GM21515 (cell line): ENCODE results near the gene ZNF688.

ENCODE experiments used
- ATAC-seq: cut with Tn5 transposase; IDR thresholded peaks from one replicate; pipeline ENCODE4 v1.9.1; 2021; ENCODE audit not compliant: unreplicated experiment

The ZNF688 gene

DNA sequence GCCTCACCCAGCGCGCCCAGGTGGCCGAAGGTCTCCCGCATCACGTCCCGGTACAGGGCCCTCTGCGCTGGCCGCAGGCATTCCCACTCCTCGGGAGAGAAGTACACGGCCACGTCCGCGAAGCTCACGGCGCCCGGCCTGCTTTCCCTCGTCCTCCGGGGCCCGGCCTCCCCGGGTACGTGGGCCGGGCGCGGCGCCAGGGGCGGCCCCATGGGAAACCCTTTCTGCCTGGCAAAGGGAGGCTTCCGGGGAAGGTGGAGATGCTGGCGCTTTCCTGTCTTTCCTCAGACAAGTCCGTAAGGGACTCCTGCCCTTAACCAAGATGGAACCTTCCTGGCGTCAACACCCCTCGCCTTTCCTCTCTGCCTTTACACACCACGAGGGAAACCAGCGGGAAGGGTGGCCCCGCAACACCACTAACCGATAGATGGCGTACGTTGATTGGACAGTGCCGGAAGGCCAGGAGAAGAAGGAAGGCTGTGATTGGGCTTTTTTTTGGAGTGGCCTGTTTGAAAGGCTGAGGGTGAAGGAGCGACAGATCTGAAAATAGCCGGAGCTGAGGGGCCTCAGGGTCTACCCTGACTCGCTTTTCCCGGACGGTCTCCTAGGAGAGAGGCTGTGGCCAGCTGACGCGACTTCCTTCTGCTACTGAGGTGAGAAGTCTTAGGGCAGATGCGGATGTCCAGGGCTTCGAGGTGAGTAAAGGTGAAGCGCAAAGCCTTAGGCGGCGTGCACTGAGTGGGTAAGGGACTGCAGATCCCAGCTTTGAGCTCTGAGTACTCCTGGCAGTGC lies 14.1 kb upstream of the ZNF688 start, which contains the start of gene ZNF785:
Gene ZNF785 (minus strand): TSS at position 298 of the 792 bp plus-strand sequence. CDS start 86 bp downstream, at position 212.
- peak; percentile 80 for ATAC-seq

DNA sequence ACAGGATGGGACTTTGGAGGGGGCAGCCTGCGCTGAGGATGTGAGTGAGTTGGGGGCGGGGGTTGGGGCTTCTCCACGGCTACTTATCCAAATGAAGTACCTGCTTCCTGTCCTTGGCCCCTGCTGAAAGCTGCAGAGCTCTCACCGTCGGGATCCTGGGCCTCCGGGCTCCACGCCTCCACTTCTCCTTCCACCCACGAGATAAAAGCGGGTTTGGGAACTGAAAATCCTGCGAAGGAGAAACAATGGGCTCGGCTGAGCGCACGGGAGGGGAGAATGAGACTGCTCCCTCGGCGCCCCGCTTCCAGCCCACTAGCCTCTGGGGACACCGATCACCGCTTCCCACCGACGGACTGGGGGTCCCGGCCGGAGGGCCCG lies 13.5 kb upstream of the ZNF688 start:
- ATAC-seq = peak; percentile 32

DNA sequence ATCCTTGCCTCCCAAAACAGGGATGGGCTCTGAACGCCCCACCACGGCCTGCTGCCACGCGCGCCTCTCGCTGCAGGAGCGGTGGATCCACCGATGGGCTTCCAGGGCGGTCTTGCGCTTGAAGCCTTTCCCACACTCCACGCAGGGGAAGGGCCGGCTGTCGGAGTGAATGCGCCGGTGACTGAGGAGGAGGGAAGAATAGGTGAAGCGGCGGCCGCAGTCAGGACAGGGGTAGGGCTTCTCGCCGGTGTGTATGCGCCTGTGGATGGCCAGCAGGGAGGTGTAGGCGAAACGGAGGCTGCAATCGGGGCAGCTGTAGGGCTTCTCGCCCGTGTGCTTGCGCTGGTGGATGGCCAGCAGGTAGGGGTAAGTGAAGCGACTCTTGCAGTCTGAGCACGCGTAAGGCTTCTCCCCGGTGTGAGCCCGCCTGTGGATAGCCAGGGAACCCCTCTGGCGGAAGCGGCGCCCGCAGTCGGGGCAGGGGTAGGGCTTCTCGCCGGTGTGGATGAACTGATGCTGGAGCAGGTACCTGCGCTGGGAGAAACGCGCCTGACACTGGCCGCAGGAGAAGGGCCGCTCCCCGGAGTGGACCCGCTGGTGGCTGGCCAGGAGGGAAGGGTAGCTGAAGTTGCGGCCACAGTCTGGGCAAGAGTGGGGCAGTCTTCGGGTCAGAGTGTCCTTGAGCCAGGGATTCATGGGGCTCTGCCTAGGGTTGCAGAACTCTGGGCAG lies 11.3 kb upstream of the ZNF688 start:
- no peak for ATAC-seq

DNA sequence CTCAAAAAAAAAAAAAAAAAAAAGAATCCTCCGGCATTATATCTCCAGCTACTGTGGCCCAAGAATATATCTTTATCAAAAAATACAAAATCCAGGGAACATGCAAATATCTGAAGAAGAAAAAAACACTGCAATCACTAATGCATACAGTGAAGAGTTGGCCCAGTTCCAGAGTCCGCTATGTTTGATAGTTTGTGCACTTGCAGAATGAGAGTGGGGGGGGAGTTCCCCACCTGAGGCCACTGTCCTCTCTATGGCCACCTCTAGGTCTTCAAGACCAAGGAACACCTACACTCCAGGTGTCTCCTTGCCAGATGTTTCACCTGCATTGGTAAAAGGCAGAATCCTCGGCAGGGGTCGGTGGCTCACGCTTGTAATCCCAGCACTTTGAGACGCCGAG lies 9.9 kb upstream of the ZNF688 start:
- no peak for ATAC-seq

DNA sequence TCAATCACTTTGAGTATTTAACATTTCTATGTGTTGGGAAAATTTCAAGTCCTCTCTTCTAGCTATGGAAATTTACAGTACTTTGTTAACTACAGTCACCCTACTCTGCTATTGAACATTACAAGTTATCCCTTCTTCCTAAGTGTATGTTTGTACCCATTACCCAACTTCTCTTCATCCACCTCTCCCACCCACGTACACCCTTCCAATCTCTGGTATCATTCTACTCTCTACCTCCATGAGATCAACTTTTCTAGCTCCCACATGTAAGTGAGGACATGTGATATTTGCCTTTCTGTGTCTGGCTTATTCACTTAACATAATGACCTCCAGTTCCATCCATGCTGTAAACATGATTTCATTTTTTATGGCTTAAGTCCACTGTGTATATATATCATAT lies 3.2 kb upstream of the ZNF688 start:
- no peak for ATAC-seq

DNA sequence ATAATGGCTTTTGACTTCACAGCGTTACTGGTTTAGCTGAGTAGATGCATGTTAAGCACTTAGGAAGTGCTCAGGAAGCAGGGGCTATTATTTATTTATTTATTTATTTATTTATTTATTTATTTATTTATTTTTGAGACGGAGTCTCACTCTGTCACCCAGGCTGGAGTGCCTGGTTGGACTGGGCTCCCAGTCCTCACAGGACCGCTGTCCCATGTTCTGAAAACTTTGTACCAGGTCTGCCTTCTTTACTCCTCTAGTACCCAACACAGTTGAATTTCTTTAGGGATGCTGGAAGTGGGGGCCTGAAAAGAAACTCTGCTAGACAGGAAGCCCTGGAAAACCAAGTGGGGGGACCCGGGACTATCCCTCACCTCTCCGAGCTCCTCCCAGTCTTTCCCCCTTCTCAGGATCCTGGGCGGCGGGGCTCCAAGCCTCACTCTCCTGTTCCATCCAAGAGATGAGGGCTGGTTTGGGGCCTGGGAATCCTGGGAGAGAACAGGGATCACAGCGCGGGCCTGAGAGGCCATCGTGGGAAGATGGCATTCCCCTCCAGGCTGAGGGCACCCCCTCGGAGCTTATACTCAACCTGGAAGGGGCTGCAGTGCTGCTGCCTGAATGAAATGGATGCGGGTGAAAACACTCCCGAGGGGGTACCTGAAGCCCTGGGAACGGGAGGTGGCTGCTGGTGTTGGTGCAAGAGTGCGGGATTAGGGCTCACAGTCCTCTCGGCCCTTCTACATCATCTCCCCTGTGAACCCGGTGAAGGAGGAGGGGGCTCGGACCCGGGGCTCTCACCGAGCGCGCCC lies 674 bp downstream of the ZNF688 start:
- ATAC-seq = no peak

DNA sequence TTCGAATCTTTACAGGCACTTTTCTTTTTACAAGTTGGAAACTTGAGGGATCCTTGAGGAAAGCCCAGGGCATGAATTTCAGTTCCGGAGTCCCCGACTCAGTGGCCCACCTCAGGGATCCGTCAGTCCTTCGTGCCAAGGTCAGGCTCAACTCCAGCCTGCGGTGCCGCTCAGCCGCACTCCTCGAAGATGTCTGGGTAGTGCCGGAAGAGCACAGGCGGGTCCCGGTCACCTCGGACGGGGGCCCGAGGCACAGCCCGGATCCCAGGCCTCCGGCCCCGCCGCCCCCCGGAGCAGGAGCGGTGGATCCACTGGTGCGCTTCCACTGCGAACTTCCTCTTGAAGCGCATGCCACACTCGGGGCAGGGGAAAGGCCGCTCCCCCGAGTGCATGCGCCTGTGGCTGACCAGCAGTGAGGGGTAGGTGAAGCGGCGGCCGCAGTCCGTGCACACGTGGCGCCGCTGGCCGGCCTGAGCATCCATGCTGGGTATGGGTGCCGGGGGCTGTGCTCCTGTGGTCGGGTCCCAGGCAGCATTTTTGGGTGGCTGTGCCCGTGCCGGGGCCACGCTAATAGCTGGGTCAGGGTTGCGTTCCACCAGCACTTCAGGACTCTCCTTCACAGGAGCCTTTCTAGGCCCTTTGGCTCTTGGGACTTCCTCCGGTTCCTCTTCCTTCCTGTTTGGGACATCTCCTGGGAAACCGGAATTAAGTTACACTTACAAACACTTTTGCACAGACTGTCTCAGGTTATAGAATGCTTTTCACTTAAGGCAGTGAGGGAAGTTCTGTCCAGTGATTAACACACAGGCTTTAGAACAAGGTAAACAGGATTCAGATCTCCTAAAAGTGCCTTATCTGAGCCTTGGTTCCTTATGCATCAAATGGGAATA lies 1.5 kb downstream of the ZNF688 start:
- no peak for ATAC-seq

DNA sequence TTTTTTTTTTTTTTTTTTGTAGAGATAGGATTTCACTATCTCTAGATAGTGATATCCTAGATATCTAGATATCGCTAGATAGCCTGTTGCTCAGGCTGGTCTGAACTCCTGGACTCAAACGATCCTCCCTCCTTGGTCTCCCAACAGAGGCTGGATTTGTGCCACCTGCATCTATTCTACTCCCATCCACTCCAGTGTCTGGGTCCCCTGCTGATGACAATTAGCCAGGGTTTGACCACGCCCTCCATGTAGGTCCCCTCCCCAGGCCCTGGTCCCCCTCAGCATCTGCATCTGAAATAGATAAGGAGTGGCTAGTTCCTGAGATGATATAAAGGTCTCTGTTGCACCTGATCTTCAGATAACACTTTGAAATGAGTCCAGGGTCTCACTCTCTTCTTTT lies 2.2 kb downstream of the ZNF688 start:
- no peak for ATAC-seq

DNA sequence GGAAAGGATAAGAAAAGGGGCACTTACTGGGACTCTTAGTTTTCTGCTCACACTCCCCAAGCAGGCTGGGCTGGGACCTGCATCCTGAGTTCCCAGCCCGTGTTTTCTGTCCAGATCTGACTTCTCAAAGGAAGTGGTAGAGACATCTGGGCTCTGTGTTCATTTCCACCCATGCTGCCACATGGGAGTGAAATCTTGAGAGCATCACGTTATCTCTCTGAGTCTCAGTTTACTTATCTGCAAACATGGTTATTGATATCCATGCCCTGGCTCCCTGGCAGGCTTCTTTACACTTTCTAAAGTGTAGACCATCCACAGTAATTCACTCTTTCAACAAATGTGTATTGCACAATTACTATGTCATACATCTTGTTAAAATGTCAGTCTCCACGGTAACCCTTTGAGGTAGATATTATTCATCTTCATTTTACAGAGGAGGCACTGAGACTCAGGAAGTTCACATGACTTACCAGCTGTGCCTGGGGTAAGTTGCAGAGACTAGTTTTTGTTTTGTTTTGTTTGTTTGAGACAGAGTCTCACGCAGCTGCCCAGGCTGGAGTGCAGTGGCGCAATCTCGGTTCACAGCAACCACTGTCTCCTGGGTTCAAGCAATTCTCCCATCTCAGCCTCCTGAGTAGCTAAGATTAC lies 3.4 kb downstream of the ZNF688 start:
- ATAC-seq = no peak

DNA sequence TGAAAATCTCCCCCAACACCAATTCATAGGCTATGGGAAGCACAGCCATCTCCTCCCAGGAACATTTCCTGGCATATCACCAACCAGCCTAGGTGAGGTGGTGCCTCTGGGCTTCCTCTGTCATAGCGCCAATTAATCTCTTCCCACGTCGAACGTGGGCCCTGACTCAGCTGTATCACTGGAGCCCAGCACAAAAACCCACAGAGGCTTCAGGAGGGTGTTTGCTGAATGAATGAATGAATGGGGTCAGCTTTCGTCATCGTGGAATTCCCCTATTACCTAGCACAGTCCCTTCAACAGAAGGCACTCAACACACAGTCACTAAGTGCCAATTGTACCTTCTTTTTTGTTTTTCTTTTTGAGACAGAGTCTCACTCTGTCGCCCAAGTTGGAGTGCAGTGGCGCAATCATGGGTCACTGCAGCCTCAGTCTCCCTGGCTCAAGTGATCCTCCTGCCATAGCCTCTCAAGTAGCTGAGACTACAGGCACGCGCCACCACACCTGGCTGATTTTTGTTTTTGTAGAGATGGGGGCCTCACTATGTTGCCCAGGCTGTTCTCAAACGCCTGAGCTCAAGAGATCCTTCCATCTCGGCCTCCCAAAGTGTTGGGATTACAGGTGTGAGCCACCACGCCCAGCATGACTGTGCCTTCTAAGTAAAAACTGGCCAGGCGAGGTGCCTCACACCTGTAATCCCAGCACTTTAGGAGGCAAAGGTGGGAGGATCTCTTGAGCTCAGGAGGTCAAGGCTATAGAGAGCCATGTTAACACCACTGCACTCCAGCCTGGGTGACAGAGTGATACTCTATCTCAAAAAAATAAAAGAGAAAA lies 4.1 kb downstream of the ZNF688 start:
- no peak for ATAC-seq

DNA sequence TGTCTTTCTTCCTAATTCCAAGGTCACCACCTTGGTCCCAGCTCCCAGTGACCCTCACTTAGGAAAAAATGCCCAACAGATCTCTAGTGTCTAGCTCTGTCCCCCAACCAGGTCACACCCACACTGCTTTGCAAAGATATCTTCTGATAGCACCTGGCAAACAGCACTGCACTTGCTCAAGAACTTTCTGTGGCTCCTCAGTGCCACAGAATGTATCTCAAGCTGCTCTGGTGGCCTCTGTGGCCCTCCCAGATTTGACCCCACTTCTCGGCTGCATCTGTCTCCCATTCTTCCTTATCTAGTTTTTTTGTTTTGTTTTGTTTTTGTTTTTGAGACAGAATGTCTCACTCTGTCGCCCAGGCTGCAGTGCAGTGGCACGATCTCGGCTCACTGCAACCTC lies 5.0 kb downstream of the ZNF688 start:
- ATAC-seq = no peak

DNA sequence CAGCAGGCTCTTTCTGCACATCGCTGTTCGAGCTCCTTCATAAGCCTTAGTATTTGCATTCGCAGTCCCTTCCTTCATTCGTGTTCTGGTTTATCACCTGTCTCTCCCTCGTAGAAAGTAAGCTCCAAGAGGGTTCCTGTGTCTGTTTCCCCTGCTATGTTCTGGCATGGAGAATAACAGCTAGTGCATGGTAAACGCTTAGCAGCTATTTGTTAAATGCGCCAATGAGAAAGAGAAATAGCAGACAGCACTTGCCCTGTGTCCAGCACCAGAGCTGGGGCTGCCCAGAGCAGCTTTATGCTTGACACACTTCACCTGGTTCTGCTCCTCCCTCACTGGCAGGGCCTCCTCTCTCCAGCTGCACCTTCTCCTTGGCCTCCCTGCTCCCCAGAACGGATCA lies 5.5 kb downstream of the ZNF688 start:
- ATAC-seq = no peak

DNA sequence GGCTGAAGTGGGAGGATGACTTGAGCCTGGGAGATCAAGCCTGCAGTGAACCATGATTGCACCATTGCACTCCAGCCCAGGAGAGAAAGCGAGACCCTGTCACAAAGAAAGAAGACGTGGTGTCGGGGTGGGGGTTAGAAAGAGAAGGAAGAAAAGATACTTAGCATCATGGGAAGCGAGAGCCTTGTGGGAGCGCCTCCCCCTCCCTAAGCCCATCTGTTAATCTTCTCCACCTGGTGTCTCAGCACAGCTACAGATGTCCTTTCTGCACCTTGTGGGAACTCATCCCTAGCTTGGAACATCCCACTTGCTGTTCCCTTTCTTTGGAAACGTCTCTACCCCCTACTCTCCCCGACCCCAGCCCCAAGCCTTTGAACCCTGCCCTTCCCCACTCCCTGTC lies 6.0 kb downstream of the ZNF688 start:
- no peak for ATAC-seq

DNA sequence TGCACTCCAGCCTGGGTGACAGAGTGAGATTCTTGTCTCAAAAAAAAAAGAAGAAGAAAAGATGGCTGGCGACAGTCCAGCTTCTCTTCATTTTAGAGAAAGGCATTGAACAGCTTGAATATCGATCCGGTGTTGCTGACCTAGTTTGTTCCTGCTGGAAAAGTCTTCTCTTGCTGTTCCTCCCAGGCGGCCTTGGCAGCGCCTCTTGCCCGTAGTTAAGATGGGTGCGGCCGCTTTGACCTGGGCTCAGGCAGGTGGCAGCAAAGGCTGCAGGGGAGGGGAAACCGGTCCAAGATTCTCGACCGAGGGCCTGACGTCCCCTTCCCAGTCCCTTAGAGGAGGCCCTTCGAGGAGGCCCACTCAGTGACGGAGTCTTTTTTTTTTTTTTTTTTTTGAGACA lies 9.5 kb downstream of the ZNF688 start:
- no peak for ATAC-seq

DNA sequence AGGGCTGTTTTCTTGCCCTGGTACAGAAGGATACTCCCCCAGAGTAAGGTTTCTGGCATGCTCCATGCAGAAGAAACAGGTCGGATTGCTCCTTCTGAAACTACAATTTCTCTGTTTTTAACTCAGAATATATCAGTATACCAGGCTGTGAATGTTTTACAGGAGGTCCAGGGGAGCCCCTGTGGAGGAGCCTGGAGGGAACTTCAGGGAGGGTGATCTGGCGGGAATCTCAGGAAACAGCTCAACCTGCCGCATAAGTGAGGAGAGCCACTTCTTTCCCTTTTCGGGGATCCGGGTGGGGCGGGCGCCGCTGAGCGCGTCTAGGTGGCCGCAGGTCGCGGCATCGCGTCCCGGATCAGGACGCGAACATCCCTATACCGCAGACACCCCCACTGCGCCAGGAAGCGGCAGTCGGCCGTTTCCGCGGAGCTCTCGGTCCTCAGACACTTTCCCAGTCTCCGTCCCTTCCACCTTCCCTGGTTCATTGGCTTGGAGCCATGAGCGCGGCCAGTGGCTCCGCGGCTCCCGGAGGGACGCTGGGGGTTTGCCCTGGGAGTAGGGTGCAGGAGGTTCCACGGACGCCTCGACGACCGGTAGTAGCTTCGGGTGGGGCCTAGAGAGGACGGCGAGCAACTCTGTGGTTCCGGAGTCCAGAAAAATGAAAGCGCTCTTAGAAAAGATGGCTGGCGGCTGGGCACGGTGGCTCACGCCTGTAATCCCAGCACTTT lies 10.3 kb downstream of the ZNF688 start:
- no peak for ATAC-seq

DNA sequence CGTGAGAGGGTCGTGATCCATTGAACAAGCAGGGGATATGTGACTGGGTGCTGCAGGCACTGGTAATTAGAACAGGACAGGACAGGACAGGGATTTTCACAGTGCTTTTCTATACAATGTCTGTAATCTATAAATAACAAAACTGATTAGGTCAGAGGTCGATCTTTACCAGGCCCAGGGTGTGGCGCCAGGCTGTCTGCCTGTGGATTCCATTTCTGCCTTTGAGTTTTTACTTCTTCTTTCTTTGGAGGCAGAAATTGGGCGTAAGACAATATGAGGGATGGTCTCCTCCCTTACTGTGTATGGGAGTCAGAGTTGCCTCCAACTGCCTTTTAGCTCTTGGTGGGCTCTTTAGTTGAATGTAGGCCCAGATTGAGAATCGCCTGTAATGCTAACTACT lies 11.8 kb downstream of the ZNF688 start:
- ATAC-seq = no peak

DNA sequence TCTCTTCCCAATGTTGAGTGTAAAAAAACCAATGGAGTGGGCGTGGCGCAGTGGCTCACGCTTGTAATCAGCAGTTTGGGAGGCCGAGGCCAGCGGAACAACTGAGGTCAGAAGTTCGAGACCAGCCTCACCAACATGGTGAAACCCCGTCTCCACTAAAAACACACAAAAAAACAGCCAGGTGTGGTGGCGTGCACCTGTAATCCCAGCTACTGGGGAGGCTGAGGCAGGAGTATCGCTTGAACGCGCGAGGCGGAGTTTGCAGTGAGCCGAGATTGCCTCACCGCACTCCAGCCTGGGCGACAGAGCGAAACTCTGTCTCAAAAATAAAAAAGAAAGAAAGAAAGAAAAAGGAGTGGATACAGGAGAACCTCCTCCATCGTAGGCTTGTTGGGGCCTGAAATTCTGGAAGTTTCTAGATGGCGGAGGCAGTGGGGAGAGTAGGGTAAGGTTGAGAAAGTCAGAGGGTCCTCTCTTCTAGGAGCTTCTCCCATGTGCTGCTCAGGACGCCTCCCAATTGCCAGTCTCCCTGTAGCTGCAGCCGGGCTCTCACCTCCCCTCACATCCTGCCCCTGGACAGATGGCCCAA lies 12.6 kb downstream of the ZNF688 start:
- ATAC-seq = no peak
